GM19452 (cell line): ENCODE results near the gene RASGRF1.
"Not testable (repeated sequence)": the region's sequence is repeated elsewhere in the genome, so short reads cannot be mapped to it uniquely, and the experiment has no call there.

Experiments
- ATAC-seq: cut with Tn5 transposase; IDR thresholded peaks from one replicate; pipeline ENCODE4 v1.9.1; 2021; ENCODE audit not compliant: unreplicated experiment

Gene RASGRF1

GRCh38 chr15:79041601-79042168 lies 48.9 kb downstream of the RASGRF1 start:
- no peak for ATAC-seq

GRCh38 chr15:79037848-79038247 lies 52.7 kb downstream of the RASGRF1 start:
- ATAC-seq = no peak

GRCh38 chr15:79036323-79036722 lies 54.3 kb downstream of the RASGRF1 start:
- ATAC-seq = no peak

- ATAC-seq = no peak
Observed at GRCh38 chr15:79035814-79036213, 54.8 kb downstream of the RASGRF1 start.

- ATAC-seq = no peak
Observed at GRCh38 chr15:79035111-79035601, 55.4 kb downstream of the RASGRF1 start.

- no peak for ATAC-seq
Observed at GRCh38 chr15:79034284-79034683, 56.3 kb downstream of the RASGRF1 start.

GRCh38 chr15:79032656-79033055 lies 57.9 kb downstream of the RASGRF1 start:
- ATAC-seq = no peak

- no peak for ATAC-seq
Observed at GRCh38 chr15:79031821-79032220, 58.8 kb downstream of the RASGRF1 start.

- no peak for ATAC-seq
Observed at GRCh38 chr15:79031201-79031600, 59.4 kb downstream of the RASGRF1 start.

- no peak for ATAC-seq
Observed at GRCh38 chr15:79030470-79030869, 60.1 kb downstream of the RASGRF1 start.

GRCh38 chr15:79028411-79028964 lies 62.1 kb downstream of the RASGRF1 start:
- ATAC-seq = no peak

- no peak for ATAC-seq
Observed at GRCh38 chr15:79027532-79028410, 62.8 kb downstream of the RASGRF1 start.

GRCh38 chr15:79025802-79026201 lies 64.8 kb downstream of the RASGRF1 start:
- ATAC-seq = no peak

- ATAC-seq = no peak
Observed at GRCh38 chr15:79025201-79025600, 65.4 kb downstream of the RASGRF1 start.

GRCh38 chr15:79024493-79024892 lies 66.1 kb downstream of the RASGRF1 start:
- ATAC-seq = not testable (repeated sequence)

GRCh38 chr15:79023918-79024317 lies 66.7 kb downstream of the RASGRF1 start:
- no peak for ATAC-seq

GRCh38 chr15:79023546-79023890 lies 67.1 kb downstream of the RASGRF1 start:
- no peak for ATAC-seq

- no peak for ATAC-seq
Observed at GRCh38 chr15:79018960-79019359, 71.6 kb downstream of the RASGRF1 start.

- ATAC-seq = no peak
Observed at GRCh38 chr15:79017953-79018352, 72.6 kb downstream of the RASGRF1 start.

GRCh38 chr15:79016527-79017170 lies 73.9 kb downstream of the RASGRF1 start:
- no peak for ATAC-seq

GRCh38 chr15:79015416-79015815 lies 75.2 kb downstream of the RASGRF1 start:
- ATAC-seq = no peak

GRCh38 chr15:79010278-79010677 lies 80.3 kb downstream of the RASGRF1 start:
- ATAC-seq = no peak
